Kidney epithelial cell (primary cell): ENCODE data around the gene MGAT3. TPM values are rescaled to one million over a fixed set of nuclear protein-coding genes. Genes with fewer than 3 reads are reported as not detected.

ENCODE experiments used
- DNase-seq: peaks from one replicate; pipeline ENCODE4 v3.0.0-alpha.2; 2010; ENCODE audit warnings: low read depth
- H3K27me3 ChIP-seq: 2 replicates; pipeline ENCODE4 v1.6.0; 2011; ENCODE audit warnings: low read length; ENCODE audit not compliant: control insufficient read depth, insufficient read depth
- H3K36me3 ChIP-seq: 2 replicates; pipeline ENCODE4 v1.5.1; 2011; ENCODE audit warnings: low read length; ENCODE audit not compliant: control insufficient read depth, insufficient read depth
- H3K4me3 ChIP-seq: 2 replicates; pipeline ENCODE4 v1.5.1; 2011; ENCODE audit warnings: low read depth, mild to moderate bottlenecking, control low read depth, low read length
- total RNA-seq: library from RNA; depleted of rRNA; stranded (reverse); fragments of >200 nt; gene quantifications from 2 replicates; pipeline ENCODE4 v1.2.3, GENCODE V29; 2015
- TF ChIP-seq, protein P1 (sequence below): IDR thresholded peaks from 2 replicates; pipeline ENCODE4 v1.5.1; 2011; ENCODE audit warnings: mild to moderate bottlenecking, moderate library complexity, low read length, control low read depth, inconsistent platforms; ENCODE audit not compliant: insufficient read depth, poor library complexity, severe bottlenecking

MGAT3 gene
- total RNA-seq, 1 donor from 2014 or later = 4.1 TPM

GRCh38 chr22:39463931-39464390 lies 7.1 kb downstream of the MGAT3 start:
- no peak for DNase-seq

GRCh38 chr22:39466228-39467006 lies 9.6 kb downstream of the MGAT3 start:
- TF ChIP-seq, protein P1, sequence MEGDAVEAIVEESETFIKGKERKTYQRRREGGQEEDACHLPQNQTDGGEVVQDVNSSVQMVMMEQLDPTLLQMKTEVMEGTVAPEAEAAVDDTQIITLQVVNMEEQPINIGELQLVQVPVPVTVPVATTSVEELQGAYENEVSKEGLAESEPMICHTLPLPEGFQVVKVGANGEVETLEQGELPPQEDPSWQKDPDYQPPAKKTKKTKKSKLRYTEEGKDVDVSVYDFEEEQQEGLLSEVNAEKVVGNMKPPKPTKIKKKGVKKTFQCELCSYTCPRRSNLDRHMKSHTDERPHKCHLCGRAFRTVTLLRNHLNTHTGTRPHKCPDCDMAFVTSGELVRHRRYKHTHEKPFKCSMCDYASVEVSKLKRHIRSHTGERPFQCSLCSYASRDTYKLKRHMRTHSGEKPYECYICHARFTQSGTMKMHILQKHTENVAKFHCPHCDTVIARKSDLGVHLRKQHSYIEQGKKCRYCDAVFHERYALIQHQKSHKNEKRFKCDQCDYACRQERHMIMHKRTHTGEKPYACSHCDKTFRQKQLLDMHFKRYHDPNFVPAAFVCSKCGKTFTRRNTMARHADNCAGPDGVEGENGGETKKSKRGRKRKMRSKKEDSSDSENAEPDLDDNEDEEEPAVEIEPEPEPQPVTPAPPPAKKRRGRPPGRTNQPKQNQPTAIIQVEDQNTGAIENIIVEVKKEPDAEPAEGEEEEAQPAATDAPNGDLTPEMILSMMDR = no peak
- Histone ChIP-seq H3K4me3 (no peak overlapping the region), H3K36me3 (no peaks in the 10 kb centered on the region), H3K27me3 (no peaks in the 10 kb centered on the region)
- no peak for DNase-seq

More at GRCh38 chr22:39463931-39464390, 7.1 kb downstream of the MGAT3 start:
- TF ChIP-seq, protein P1 = no peak
- Histone ChIP-seq H3K27me3 (no peaks in the 10 kb centered on the region), H3K4me3 (no peak overlapping the region), H3K36me3 (no peaks in the 10 kb centered on the region)

DNA sequence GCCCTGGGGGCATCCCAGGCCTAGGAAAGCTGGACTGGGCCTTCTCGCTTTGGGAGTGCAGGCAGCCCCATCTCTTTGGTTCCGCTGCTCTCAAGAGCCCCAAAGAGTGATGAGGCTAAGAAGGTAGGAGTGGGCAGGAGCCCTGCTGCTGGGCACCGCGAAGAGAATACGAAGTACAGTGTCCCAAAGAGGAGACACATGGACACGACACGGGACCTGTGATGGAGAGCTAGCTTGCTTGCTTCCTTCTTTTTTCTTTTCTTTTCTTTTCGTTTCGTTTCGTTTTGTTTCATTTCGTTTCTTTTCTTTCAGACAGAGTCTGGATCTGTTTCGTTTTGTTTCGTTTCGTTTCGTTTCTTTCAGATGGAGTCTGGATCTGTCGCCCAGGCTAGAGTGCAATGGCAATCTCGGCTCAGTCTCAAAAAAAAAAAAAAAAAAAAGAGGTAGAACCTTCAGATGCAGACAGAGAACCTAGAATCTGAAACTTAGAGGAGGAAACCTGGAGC lies 10.6 kb downstream of the MGAT3 start:
- H3K36me3 ChIP-seq = no peaks in the 10 kb centered on the region
- no peaks in the 10 kb centered on the region for H3K27me3 ChIP-seq
- DNase-seq = no peak
- H3K4me3 ChIP-seq = no peak overlapping the region
- TF ChIP-seq, protein P1 = no peak

DNA sequence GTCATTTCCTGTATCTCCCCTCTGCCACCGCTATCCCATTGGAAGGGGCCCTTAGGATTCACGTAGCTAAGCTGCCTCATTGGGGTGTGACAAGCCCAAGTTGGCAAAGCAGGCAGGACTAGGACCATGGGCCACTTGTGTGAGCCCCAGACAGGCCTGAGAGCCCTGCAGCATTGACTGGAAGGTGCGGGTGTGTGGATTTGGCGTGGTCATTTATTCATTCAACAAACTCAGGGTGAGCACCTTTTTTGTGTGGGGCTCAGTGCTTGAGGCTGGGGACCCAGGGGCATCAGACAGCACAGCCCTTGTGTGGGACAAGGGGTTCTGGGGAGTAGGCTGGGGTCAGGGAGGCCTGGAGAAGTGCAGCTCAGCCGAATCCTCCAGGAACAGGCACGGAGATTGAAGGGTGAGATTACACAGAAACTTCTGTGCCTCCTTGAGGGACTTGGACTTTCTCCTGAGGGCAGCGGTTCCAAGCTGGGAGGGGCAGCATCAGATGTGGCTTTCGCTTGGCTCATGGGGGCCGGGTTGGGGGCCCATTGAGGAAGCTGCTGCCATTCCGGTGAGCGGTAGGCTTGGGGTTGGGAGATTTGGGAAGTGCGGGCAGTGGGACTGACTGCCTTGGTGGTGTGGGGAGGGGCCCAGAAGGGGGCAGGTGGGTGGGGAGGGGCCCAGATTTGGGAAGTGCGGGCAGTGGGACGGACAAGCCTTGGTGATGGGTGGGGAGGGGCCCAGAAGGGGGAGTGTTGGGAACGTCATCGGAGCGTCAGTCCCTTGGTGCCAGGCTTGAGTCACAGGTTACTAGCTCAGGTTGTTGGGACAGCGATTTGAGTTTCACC lies 11.9 kb downstream of the MGAT3 start:
- Histone ChIP-seq H3K27me3 (no peaks in the 10 kb centered on the region), H3K4me3 (no peak overlapping the region), H3K36me3 (no peaks in the 10 kb centered on the region)
- TF ChIP-seq, protein P1 = no peak
- DNase-seq = no peak

DNA sequence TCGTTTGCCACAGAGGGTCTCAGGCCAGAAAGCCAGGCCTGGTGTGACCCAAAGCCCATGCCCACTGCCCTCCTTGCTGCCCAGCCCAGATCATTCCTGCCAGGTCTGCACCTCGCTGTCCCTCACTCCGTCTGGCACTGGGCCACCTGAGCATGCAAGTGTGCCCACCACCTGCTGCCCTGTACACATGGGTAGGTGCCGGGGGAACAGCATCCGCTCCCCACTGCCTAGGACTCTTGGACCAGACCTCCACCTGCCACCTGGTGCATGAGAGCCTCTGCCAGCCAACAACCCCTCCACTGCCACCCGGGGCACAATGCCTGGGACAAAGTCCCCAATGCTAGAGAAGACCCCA lies 12.5 kb downstream of the MGAT3 start:
- H3K4me3 ChIP-seq = no peak overlapping the region
- H3K27me3 ChIP-seq = no peaks in the 10 kb centered on the region
- DNase-seq = no peak
- TF ChIP-seq, protein P1 = no peak
- no peaks in the 10 kb centered on the region for H3K36me3 ChIP-seq
